WERI-Rb-1 (cell line): ENCODE results near the gene NECTIN1.

Source experiments
- DNase-seq: peaks from one replicate; pipeline ENCODE4 v3.0.0-alpha.2; 2020
- H3K27ac ChIP-seq: fragments of 250-450 bp; sonication (Bioruptor Pico); 2 replicates; pipeline ENCODE4 v1.5.1; 2020; ENCODE audit warnings: mild to moderate bottlenecking, moderate library complexity
- H3K27me3 ChIP-seq: fragments of 250-450 bp; sonication (Bioruptor Pico); 2 replicates; pipeline ENCODE4 v1.5.1; 2021; ENCODE audit warnings: mild to moderate bottlenecking, low read depth, moderate library complexity; ENCODE audit not compliant: insufficient read depth, severe bottlenecking
- H3K36me3 ChIP-seq: fragments of 250-450 bp; sonication (Bioruptor Pico); 2 replicates; pipeline ENCODE4 v1.5.1; 2020; ENCODE audit warnings: mild to moderate bottlenecking, moderate library complexity
- H3K4me3 ChIP-seq: 2 replicates; pipeline ENCODE4 v1.5.1; 2011; ENCODE audit warnings: low read depth, mild to moderate bottlenecking, control low read depth, low read length
- H3K9me3 ChIP-seq: fragments of 250-450 bp; sonication (Bioruptor Pico); 2 replicates; pipeline ENCODE4 v1.5.1; 2021; ENCODE audit warnings: mild to moderate bottlenecking, moderate library complexity; ENCODE audit not compliant: severe bottlenecking
- TF ChIP-seq, protein P1 (sequence below): IDR thresholded peaks from 2 replicates; pipeline ENCODE4 v1.5.1; 2011; ENCODE audit warnings: low read depth, mild to moderate bottlenecking, control low read depth, inconsistent platforms, low read length

The NECTIN1 gene

DNA sequence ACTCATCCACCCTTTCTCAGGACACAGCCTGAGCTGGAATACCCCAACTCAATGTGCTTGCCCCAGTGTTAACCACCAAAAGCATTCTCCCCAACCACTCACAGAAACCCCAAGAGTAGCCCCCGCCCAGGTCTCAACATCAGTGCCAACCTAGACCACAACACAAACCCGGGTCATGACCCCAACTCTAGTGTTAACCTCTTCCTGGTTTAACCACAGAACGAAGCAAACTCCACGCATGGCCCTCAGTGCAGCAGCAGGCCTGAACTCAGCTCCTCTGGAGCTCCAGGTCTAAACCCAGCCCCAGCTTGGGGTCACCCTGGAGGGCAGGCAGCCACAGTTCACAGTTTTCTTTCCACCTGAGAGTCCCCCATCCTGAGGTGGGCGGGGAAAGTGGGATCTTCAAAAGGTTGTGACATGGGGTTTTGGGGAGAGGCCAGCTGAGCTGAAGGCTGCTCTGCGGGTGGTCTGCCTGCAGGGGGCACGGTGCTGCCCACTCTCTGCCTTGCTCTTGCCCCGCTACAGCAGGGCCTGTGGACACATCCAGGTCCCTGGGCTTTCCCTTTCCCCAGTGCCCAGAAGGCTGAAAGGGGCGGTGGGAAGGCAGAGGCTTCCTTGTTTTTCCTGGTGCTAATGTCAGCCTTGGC, 37.9 kb downstream of the NECTIN1 start:
- no peaks in the 10 kb centered on the region for H3K36me3 ChIP-seq
- DNase-seq = no peak
- no peaks in the 10 kb centered on the region for H3K27me3 ChIP-seq
- no peaks in the 10 kb centered on the region for H3K9me3 ChIP-seq
- no peak overlapping the region for H3K27ac ChIP-seq
- H3K4me3 ChIP-seq = no peak overlapping the region
- TF ChIP-seq, protein P1, sequence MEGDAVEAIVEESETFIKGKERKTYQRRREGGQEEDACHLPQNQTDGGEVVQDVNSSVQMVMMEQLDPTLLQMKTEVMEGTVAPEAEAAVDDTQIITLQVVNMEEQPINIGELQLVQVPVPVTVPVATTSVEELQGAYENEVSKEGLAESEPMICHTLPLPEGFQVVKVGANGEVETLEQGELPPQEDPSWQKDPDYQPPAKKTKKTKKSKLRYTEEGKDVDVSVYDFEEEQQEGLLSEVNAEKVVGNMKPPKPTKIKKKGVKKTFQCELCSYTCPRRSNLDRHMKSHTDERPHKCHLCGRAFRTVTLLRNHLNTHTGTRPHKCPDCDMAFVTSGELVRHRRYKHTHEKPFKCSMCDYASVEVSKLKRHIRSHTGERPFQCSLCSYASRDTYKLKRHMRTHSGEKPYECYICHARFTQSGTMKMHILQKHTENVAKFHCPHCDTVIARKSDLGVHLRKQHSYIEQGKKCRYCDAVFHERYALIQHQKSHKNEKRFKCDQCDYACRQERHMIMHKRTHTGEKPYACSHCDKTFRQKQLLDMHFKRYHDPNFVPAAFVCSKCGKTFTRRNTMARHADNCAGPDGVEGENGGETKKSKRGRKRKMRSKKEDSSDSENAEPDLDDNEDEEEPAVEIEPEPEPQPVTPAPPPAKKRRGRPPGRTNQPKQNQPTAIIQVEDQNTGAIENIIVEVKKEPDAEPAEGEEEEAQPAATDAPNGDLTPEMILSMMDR = peak; percentile 41

DNA sequence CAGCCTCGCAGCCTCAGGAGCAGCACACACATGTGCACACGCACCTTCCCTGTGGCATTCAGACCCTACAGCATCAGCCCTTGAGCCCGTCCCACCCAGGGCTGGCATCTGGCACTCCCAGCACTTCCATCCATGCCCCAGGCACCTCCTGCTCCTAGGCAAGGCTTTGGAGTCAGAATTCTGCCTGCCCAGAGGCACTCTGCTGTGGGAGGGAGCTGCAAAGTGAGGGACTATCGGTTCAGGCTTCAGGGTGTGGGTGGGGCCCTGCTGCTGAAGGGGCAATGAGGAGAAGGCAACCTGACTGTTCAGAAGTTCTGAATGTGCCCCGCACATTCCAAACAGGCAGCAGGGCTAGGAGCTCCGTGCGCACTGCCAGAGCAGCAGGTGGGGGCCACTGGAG, 39.7 kb downstream of the NECTIN1 start:
- TF ChIP-seq, protein P1 = no peak
- Histone ChIP-seq H3K27ac (no peak overlapping the region), H3K4me3 (no peak overlapping the region), H3K27me3 (no peaks in the 10 kb centered on the region), H3K36me3 (no peaks in the 10 kb centered on the region), H3K9me3 (no peaks in the 10 kb centered on the region)
- DNase-seq = no peak

DNA sequence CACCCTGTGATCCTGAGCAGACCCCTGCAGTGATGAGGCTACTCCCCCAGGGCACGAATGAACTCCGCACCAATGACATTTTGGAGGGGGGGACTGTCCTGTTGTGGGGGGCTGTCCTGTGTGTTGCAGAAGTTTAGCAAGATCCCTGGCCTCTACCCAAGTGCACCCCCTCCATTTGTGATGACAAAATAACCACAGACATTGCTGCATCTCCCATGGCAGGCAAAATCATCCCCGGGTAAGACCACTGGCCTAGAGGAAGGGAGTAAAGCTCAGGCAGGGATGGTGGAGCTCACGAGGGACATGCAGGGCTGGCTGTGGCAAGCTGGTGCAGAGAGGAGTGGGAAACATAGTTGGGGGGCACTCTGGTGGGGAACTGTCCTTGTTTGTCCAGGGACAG, 40.6 kb downstream of the NECTIN1 start:
- no peak overlapping the region for H3K4me3 ChIP-seq
- no peaks in the 10 kb centered on the region for H3K27me3 ChIP-seq
- H3K27ac ChIP-seq = no peak overlapping the region
- no peak for DNase-seq
- H3K36me3 ChIP-seq = no peaks in the 10 kb centered on the region
- TF ChIP-seq, protein P1 = no peak
- no peaks in the 10 kb centered on the region for H3K9me3 ChIP-seq

DNA sequence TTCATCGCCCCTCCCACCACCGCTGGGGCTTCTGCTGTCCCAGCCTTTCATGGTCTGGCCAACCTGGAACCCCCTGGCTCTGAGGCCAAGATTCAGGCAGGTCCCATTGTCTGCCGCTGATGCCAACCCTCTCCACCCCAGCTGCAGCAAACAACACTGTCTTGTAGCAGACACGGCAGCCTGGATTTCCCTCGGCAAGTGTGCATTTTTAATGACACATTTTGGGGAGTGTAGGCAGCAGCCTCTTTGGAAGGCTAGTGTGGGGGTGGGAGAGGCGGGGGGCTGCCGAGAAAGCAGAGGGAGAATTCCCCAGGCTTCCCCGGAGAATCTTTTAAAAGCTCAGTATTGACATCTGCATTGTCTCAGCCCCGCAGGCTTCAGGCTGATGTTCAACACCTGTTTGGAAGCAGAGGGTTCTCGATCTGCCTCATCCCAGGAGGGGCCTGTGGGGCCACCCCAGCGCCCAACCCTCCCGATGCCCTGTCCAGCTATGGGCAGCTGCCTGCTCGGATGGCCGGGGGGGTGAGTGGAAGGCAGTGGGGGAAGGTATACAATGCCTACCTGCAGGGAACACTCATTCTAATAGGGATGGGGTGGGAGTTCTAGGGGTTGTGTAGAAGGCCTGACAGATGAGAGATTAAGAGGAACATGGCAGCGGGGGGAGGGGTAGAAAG, 41.5 kb downstream of the NECTIN1 start:
- Histone ChIP-seq H3K36me3 (no peaks in the 10 kb centered on the region), H3K9me3 (no peaks in the 10 kb centered on the region), H3K27ac (no peak overlapping the region), H3K4me3 (no peak overlapping the region), H3K27me3 (no peaks in the 10 kb centered on the region)
- no peak for DNase-seq
- TF ChIP-seq, protein P1 = no peak

DNA sequence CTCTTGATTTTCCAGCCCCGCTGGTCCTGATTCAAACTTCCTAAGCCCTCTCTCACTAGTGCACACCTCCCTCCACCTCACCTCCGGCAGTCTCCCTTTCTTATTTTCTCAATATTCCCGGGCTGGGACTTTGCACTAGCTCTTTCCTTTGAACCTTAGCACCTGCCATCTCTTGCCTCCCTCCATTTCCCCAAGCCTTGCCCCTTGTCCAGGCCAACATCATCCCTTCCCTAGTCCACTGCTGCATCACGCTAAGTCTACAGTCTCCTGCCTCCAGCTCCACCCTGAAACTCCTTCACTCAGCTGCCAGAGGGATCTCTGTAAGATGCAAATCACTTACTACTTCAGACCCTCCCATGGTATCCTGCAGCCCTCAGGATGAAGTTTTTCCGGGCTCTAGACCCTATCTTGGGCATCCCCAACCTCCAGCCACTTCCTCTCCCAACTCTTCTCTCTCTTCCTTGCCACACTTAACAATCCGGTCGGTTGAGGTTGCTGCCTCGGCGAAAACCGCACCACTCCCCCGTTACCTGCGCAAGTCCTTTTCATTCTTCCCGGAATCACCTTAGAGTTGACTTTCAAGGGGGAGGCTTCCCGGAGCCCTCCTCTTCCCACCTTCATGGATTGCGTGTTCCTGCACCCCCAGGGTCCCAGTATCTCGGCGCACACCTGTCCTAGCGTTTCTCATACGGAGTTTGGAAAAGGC, 42.7 kb downstream of the NECTIN1 start:
- no peak for DNase-seq
- no peaks in the 10 kb centered on the region for H3K9me3 ChIP-seq
- no peak overlapping the region for H3K27ac ChIP-seq
- no peak overlapping the region for H3K4me3 ChIP-seq
- no peaks in the 10 kb centered on the region for H3K27me3 ChIP-seq
- TF ChIP-seq, protein P1 = no peak
- no peaks in the 10 kb centered on the region for H3K36me3 ChIP-seq
